ENCODE data around the gene UGT3A2.
A peak's percentile ranks its signal among the peaks of the same experiment; 100 is the strongest.

DNA sequence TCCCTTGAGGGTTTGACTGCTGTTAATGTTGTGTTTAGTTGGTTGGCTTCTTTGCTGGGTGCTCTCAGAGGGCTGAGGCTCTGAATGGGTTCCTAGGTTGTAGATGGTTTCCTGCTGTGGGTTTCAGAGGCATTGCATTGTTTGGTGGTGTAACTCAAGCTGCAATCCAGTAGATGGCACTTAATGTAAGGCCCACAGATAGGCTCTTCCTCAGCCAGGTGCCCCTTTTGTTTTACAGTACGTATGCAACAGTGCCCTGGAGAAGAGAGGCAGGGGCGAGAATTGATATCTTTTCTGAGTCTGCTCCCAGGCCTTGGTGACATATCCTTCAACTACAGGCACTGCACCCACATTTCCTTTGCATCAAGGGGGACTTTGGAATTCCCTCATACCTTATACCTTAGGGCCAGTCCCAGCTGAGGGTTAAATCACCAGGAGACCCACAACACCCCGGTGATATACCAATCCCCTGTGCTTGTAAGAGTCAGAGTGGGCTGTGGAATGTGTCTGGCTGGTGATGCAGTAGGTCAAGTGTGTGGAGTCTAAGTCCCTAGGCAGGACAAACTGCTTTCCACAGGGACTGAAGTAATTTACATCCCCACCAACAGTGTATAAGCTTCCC is 7.0 kb upstream of the UGT3A2 start:
- TF ChIP-seq GABPA (IDR thresholded peaks at IDR 0.05 in 1 of 2, conservative IDR thresholded peaks at IDR 0.05 in 1 of 2): no peak
- TF ChIP-seq, protein P1, sequence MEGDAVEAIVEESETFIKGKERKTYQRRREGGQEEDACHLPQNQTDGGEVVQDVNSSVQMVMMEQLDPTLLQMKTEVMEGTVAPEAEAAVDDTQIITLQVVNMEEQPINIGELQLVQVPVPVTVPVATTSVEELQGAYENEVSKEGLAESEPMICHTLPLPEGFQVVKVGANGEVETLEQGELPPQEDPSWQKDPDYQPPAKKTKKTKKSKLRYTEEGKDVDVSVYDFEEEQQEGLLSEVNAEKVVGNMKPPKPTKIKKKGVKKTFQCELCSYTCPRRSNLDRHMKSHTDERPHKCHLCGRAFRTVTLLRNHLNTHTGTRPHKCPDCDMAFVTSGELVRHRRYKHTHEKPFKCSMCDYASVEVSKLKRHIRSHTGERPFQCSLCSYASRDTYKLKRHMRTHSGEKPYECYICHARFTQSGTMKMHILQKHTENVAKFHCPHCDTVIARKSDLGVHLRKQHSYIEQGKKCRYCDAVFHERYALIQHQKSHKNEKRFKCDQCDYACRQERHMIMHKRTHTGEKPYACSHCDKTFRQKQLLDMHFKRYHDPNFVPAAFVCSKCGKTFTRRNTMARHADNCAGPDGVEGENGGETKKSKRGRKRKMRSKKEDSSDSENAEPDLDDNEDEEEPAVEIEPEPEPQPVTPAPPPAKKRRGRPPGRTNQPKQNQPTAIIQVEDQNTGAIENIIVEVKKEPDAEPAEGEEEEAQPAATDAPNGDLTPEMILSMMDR (IDR thresholded peaks at IDR 0.05; ENCODE audit: low read depth, low read length, missing input control): peak; percentile 19
- TF ChIP-seq SP1 (IDR thresholded peaks at IDR 0.05): no peak
- TF ChIP-seq RAD21 (IDR thresholded peaks at IDR 0.05): peak; percentile 64 to 78
- TF ChIP-seq, protein P2, sequence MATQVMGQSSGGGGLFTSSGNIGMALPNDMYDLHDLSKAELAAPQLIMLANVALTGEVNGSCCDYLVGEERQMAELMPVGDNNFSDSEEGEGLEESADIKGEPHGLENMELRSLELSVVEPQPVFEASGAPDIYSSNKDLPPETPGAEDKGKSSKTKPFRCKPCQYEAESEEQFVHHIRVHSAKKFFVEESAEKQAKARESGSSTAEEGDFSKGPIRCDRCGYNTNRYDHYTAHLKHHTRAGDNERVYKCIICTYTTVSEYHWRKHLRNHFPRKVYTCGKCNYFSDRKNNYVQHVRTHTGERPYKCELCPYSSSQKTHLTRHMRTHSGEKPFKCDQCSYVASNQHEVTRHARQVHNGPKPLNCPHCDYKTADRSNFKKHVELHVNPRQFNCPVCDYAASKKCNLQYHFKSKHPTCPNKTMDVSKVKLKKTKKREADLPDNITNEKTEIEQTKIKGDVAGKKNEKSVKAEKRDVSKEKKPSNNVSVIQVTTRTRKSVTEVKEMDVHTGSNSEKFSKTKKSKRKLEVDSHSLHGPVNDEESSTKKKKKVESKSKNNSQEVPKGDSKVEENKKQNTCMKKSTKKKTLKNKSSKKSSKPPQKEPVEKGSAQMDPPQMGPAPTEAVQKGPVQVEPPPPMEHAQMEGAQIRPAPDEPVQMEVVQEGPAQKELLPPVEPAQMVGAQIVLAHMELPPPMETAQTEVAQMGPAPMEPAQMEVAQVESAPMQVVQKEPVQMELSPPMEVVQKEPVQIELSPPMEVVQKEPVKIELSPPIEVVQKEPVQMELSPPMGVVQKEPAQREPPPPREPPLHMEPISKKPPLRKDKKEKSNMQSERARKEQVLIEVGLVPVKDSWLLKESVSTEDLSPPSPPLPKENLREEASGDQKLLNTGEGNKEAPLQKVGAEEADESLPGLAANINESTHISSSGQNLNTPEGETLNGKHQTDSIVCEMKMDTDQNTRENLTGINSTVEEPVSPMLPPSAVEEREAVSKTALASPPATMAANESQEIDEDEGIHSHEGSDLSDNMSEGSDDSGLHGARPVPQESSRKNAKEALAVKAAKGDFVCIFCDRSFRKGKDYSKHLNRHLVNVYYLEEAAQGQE (IDR thresholded peaks at IDR 0.05): no peak
